HG03575 (cell line): ENCODE data around the gene SUCLA2.
"Not testable (repeated sequence)": the region's sequence is repeated elsewhere in the genome, so short reads cannot be mapped to it uniquely, and the experiment has no call there.

Experiments used
- ATAC-seq: cut with Tn5 transposase; IDR thresholded peaks from one replicate; pipeline ENCODE4 v1.9.1; 2021; ENCODE audit not compliant: unreplicated experiment, insufficient number of reproducible peaks, low FRiP score; ENCODE audit errors: extremely low read depth

The SUCLA2 gene

GRCh38 chr13:48000559-48001113 lies 437 bp downstream of the SUCLA2 start:
- peak; percentile 9 for ATAC-seq

GRCh38 chr13:47999973-48000372 lies 1.1 kb downstream of the SUCLA2 start:
- no peak for ATAC-seq

- ATAC-seq = no peak
Observed at GRCh38 chr13:47997384-47997783, 3.7 kb downstream of the SUCLA2 start.

GRCh38 chr13:47991859-47992258 lies 9.2 kb downstream of the SUCLA2 start:
- ATAC-seq = no peak

GRCh38 chr13:47990920-47991466 lies 10.1 kb downstream of the SUCLA2 start:
- ATAC-seq = no peak

GRCh38 chr13:47990427-47990826 lies 10.6 kb downstream of the SUCLA2 start:
- no peak for ATAC-seq

GRCh38 chr13:47983070-47983469 lies 18.0 kb downstream of the SUCLA2 start:
- ATAC-seq = no peak

- no peak for ATAC-seq
Observed at GRCh38 chr13:47976325-47976724, 24.7 kb downstream of the SUCLA2 start.

- ATAC-seq = no peak
Observed at GRCh38 chr13:47964863-47965262, 36.2 kb downstream of the SUCLA2 start.

GRCh38 chr13:47962237-47962636 lies 38.8 kb downstream of the SUCLA2 start:
- ATAC-seq = no peak

GRCh38 chr13:47959468-47960247 lies 41.4 kb downstream of the SUCLA2 start:
- no peak for ATAC-seq

- no peak for ATAC-seq
Observed at GRCh38 chr13:47957073-47957472, 44.0 kb downstream of the SUCLA2 start.

- no peak for ATAC-seq
Observed at GRCh38 chr13:47955836-47956235, 45.2 kb downstream of the SUCLA2 start.

- ATAC-seq = no peak
Observed at GRCh38 chr13:47949799-47950198, 51.3 kb downstream of the SUCLA2 start.

GRCh38 chr13:47945738-47946137 lies 55.3 kb downstream of the SUCLA2 start:
- no peak for ATAC-seq

GRCh38 chr13:47945146-47945545 lies 55.9 kb downstream of the SUCLA2 start:
- not testable (repeated sequence) for ATAC-seq

GRCh38 chr13:47934371-47934770 lies 66.7 kb downstream of the SUCLA2 start:
- ATAC-seq = no peak

GRCh38 chr13:47932950-47933923 lies 67.8 kb downstream of the SUCLA2 start:
- no peak for ATAC-seq

- ATAC-seq = no peak
Observed at GRCh38 chr13:47930649-47931165, 70.4 kb downstream of the SUCLA2 start.
